Adrenal gland (tissue), 5 donors: ENCODE results near the gene GPAM.

ENCODE experiments used
- POLR2A ChIP-seq, 2 donors: fragments of 450-650 bp; IDR thresholded peaks; one replicate each; pipeline ENCODE4 v1.6.1; 2017; ENCODE audit warnings: antibody characterized with exemption in 2 of 2, mild to moderate bottlenecking in 2 of 2, moderate library complexity in 1 of 2
- TF ChIP-seq, protein P1 (sequence below), 6 experiments: fragments of 450-650 bp in 4 of 6; fragments of 200-600 bp in 2 of 6; sonication (generic) in 1 of 6; IDR thresholded peaks; 1 replicate in 5 of 6; 2 replicates in 1 of 6; pipeline versions ENCODE4 v1.5.1 to v1.8.0; 2016 to 2021; ENCODE audit warnings: antibody characterized with exemption in 6 of 6, mild to moderate bottlenecking in 2 of 6, moderate library complexity in 1 of 6
- donor health status: DM: no; HTN: no; CAD: no.

DNA sequence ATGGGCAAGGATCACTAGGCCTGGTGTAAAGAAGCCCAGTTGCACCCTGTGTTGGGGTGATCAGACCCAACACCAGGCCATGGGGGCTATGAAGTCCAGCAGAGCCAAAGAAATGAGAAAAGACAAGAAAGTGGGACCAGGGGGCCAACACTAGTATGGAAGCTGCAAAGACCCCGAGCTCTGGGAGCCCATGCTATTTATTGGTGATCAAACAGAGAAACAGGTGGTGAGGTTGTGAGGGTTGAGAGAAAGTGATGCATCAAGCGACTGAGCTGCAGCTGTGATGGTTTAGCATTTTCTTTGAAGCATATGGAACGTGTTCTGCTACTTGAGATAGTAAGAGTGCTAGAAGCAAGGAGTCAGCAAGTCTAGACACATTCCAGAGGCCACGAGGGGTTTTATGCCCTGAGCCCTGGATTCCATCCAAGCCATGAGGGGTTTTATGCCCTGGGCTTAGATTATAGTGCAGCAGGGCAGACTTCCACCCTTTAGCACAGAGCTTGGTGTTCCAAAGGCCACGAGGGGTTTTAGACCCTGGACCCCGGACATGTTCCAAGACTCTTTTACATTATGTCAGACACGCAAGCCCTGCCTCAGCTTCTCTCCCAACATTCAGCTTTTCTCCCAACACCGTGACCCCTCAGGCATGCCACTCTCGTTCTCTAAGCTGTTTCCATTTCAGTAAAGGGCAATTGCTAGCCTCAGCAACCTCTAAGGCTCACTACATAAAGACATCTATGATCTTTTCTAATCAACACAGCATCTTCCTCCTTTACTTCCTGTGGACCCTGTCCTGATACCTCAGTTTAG is 43.1 kb upstream of the GPAM start:
- TF ChIP-seq, protein P1, sequence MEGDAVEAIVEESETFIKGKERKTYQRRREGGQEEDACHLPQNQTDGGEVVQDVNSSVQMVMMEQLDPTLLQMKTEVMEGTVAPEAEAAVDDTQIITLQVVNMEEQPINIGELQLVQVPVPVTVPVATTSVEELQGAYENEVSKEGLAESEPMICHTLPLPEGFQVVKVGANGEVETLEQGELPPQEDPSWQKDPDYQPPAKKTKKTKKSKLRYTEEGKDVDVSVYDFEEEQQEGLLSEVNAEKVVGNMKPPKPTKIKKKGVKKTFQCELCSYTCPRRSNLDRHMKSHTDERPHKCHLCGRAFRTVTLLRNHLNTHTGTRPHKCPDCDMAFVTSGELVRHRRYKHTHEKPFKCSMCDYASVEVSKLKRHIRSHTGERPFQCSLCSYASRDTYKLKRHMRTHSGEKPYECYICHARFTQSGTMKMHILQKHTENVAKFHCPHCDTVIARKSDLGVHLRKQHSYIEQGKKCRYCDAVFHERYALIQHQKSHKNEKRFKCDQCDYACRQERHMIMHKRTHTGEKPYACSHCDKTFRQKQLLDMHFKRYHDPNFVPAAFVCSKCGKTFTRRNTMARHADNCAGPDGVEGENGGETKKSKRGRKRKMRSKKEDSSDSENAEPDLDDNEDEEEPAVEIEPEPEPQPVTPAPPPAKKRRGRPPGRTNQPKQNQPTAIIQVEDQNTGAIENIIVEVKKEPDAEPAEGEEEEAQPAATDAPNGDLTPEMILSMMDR (IDR thresholded peaks at IDR 0.05) = no peak
- TF ChIP-seq POLR2A (IDR thresholded peaks at IDR 0.05) = no peak
